Measurements from ENCODE around the gene RAB34. TPM values are rescaled to one million over a fixed set of nuclear protein-coding genes. Genes with fewer than 3 reads are reported as not detected.

The RAB34 gene
- total RNA-seq, 1 donor from 2014 or later = 147 TPM

GRCh38 chr17:28669918-28670317 is 47.8 kb downstream of the RAB34 start:
- no peak for DNase-seq (ENCODE audit: low spot score, unreplicated experiment)
- no peak for TF ChIP-seq CTCF (IDR thresholded peaks at IDR 0.05; ENCODE audit: unreplicated experiment)
- H3K27me3 Mint-ChIP-seq = no peaks in the 10 kb centered on the region
- H3K9me3 Mint-ChIP-seq (ENCODE audit: low read depth) = no peaks in the 10 kb centered on the region
- H3K27ac Mint-ChIP-seq = no peak overlapping the region
- H3K4me1 Mint-ChIP-seq (ENCODE audit: low read depth) = no peaks in the 10 kb centered on the region
- peaks cover 25% of the 10 kb centered on the region for H3K36me3 Mint-ChIP-seq (ENCODE audit: insufficient read depth)
- no peak overlapping the region for H3K4me3 Mint-ChIP-seq (ENCODE audit: low read depth)

GRCh38 chr17:28667870-28668269 is 49.8 kb downstream of the RAB34 start:
- H3K27ac Mint-ChIP-seq = no peak overlapping the region
- TF ChIP-seq CTCF (IDR thresholded peaks at IDR 0.05; ENCODE audit: unreplicated experiment) = no peak
- peaks cover 13% of the 10 kb centered on the region for H3K4me1 Mint-ChIP-seq (ENCODE audit: low read depth)
- no peaks in the 10 kb centered on the region for H3K27me3 Mint-ChIP-seq
- peaks cover 17% of the 10 kb centered on the region for H3K36me3 Mint-ChIP-seq (ENCODE audit: insufficient read depth)
- DNase-seq (ENCODE audit: low spot score, unreplicated experiment) = no peak
- no peaks in the 10 kb centered on the region for H3K9me3 Mint-ChIP-seq (ENCODE audit: low read depth)
- no peak overlapping the region for H3K4me3 Mint-ChIP-seq (ENCODE audit: low read depth)

GRCh38 chr17:28665994-28666393 is 51.7 kb downstream of the RAB34 start:
- DNase-seq (ENCODE audit: low spot score, unreplicated experiment) = no peak
- no peak overlapping the region for H3K4me3 Mint-ChIP-seq (ENCODE audit: low read depth)
- H3K27ac Mint-ChIP-seq = no peak overlapping the region
- peaks cover 12% of the 10 kb centered on the region for H3K36me3 Mint-ChIP-seq (ENCODE audit: insufficient read depth)
- no peaks in the 10 kb centered on the region for H3K9me3 Mint-ChIP-seq (ENCODE audit: low read depth)
- H3K4me1 Mint-ChIP-seq (ENCODE audit: low read depth) = peaks cover 23% of the 10 kb centered on the region
- TF ChIP-seq CTCF (IDR thresholded peaks at IDR 0.05; ENCODE audit: unreplicated experiment) = no peak
- H3K27me3 Mint-ChIP-seq = no peaks in the 10 kb centered on the region

Other genes with a start within 250 kb of the RAB34 start
- 0.29 and 0.31 TPM in 2 replicates for gene SLC13A2, start 244.2 kb downstream of the RAB34 start, total RNA-seq
- 0.07 TPM in 1 of 2 replicates, not detected in the other for gene FOXN1, start 211.5 kb downstream of the RAB34 start, total RNA-seq
- 41.3 and 46.7 TPM in 2 replicates for gene UNC119, start 165.2 kb downstream of the RAB34 start, total RNA-seq
- 65.0 and 68.2 TPM in 2 replicates for gene PIGS, start 146.3 kb downstream of the RAB34 start, total RNA-seq
- gene ALDOC, start 141.0 kb downstream of the RAB34 start, total RNA-seq = 4.8 and 5.6 TPM in 2 replicates
- gene SPAG5, start 118.8 kb downstream of the RAB34 start, total RNA-seq = 69.4 and 77.8 TPM in 2 replicates
- 35.5 and 36.7 TPM in 2 replicates for gene RSKR, start 103.7 kb downstream of the RAB34 start, total RNA-seq
- 182 and 190 TPM in 2 replicates for gene BLTP2, start 72.7 kb downstream of the RAB34 start, total RNA-seq
- 53.3 and 57.9 TPM in 2 replicates for gene SDF2, start 56.0 kb downstream of the RAB34 start, total RNA-seq
- gene SUPT6H, start 55.7 kb downstream of the RAB34 start, total RNA-seq = 80.0 and 88.0 TPM in 2 replicates
- 15.2 and 16.3 TPM in 2 replicates for gene PROCA1, start 6.0 kb downstream of the RAB34 start, total RNA-seq
- gene RPL23A, start 2.1 kb upstream of the RAB34 start, total RNA-seq = 1,486 and 1,562 TPM in 2 replicates
- 14.0 and 15.5 TPM in 2 replicates for gene TLCD1, start 8.4 kb upstream of the RAB34 start, total RNA-seq
- gene NEK8, start 10.9 kb upstream of the RAB34 start, total RNA-seq = 15.4 and 16.8 TPM in 2 replicates
- gene TRAF4, start 26.1 kb upstream of the RAB34 start, total RNA-seq = 254 and 260 TPM in 2 replicates
- 48.9 and 58.7 TPM in 2 replicates for gene FAM222B, start 124.9 kb upstream of the RAB34 start, total RNA-seq
- gene ERAL1, start 137.1 kb upstream of the RAB34 start, total RNA-seq = 49.2 and 49.7 TPM in 2 replicates
- gene FLOT2, start 179.9 kb upstream of the RAB34 start, total RNA-seq = 125 and 131 TPM in 2 replicates
- 22.4 and 25.9 TPM in 2 replicates for gene DHRS13, start 185.2 kb upstream of the RAB34 start, total RNA-seq
- gene PHF12, start 233.7 kb upstream of the RAB34 start, total RNA-seq = 70.4 and 71.8 TPM in 2 replicates